ENCODE results near the gene PPP1R13L. TPM values are rescaled to one million over a fixed set of nuclear protein-coding genes. Genes with fewer than 3 reads are reported as not detected.
A peak's percentile ranks its signal among the peaks of the same experiment; 100 is the strongest.

PPP1R13L gene
- total RNA-seq, 4 donors from 2014 or later, result 195 to 597 (median 280) TPM

GRCh38 chr19:45344621-45345505 lies 60.0 kb downstream of the PPP1R13L start:
- DNase-seq (ENCODE audit: low spot score in 2 of 2), result no peak
- no peak for TF ChIP-seq POLR2AphosphoS5 (IDR thresholded peaks at IDR 0.05)
- no peak for TF ChIP-seq CTCF (IDR thresholded peaks at IDR 0.05)
- TF ChIP-seq POLR2A (IDR thresholded peaks at IDR 0.05), result no peak
- TF ChIP-seq EP300 (IDR thresholded peaks at IDR 0.05), result no peak
- Histone ChIP-seq H3K9me3 (no peaks in the 10 kb centered on the region), H3K36me3 (peaks cover 24% of the 10 kb centered on the region), H3K27ac (peak overlapping the region; percentile 67), H3K4me3 (no peak overlapping the region), H3K4me1 (peaks cover 27% of the 10 kb centered on the region), H3K27me3 (peaks cover 37% of the 10 kb centered on the region)
- WGBS, result 33% methylated on average over 5 of the region's 15 CpGs

- Histone ChIP-seq H3K36me3 (peaks cover 6% of the 10 kb centered on the region), H3K27me3 (peaks cover 39% of the 10 kb centered on the region), H3K4me1 (peaks cover 34% of the 10 kb centered on the region), H3K4me3 (no peak overlapping the region), H3K27ac (no peak overlapping the region), H3K9me3 (no peaks in the 10 kb centered on the region)
- DNase-seq (ENCODE audit: low spot score in 2 of 2), result no peak
- TF ChIP-seq EP300 (IDR thresholded peaks at IDR 0.05), result no peak
- TF ChIP-seq POLR2A (IDR thresholded peaks at IDR 0.05), result no peak
- TF ChIP-seq CTCF (IDR thresholded peaks at IDR 0.05), result no peak
- no peak for TF ChIP-seq POLR2AphosphoS5 (IDR thresholded peaks at IDR 0.05)
- WGBS, result 75% methylated on average over 13 of the region's 13 CpGs
Measured at GRCh38 chr19:45342911-45343310, 62.0 kb downstream of the PPP1R13L start.

GRCh38 chr19:45340899-45341453 lies 63.9 kb downstream of the PPP1R13L start:
- Histone ChIP-seq H3K27ac (peak overlapping the region; percentile 56), H3K27me3 (peaks cover 22% of the 10 kb centered on the region), H3K4me3 (peak overlapping the region; percentile 50), H3K9me3 (no peaks in the 10 kb centered on the region), H3K4me1 (peaks cover 31% of the 10 kb centered on the region), H3K36me3 (no peaks in the 10 kb centered on the region)
- no peak for TF ChIP-seq POLR2A (IDR thresholded peaks at IDR 0.05)
- TF ChIP-seq CTCF (IDR thresholded peaks at IDR 0.05), result no peak
- TF ChIP-seq EP300 (IDR thresholded peaks at IDR 0.05), result no peak
- TF ChIP-seq POLR2AphosphoS5 (IDR thresholded peaks at IDR 0.05), result no peak
- 14% methylated on average over 8 of the region's 25 CpGs for WGBS
- DNase-seq (ENCODE audit: low spot score in 2 of 2), result no peak

GRCh38 chr19:45340232-45340898 lies 64.5 kb downstream of the PPP1R13L start, which contains the start of gene KLC3:
Gene KLC3 (plus strand): TSS chr19:45340750. CDS start chr19:45345542, 4,792 bp downstream.
- 23% methylated on average over 22 of the region's 50 CpGs for WGBS
- peak within 1 kb of the TSS; percentile 50 for H3K4me3 ChIP-seq
- no peaks in the 10 kb centered on the region for H3K36me3 ChIP-seq
- H3K9me3 ChIP-seq, result no peaks in the 10 kb centered on the region
- no peak for DNase-seq (ENCODE audit: low spot score in 2 of 2)
- TF ChIP-seq POLR2A (IDR thresholded peaks at IDR 0.05) (no peak), EP300 (IDR thresholded peaks at IDR 0.05) (no peak), CTCF (IDR thresholded peaks at IDR 0.05) (no peak), POLR2AphosphoS5 (IDR thresholded peaks at IDR 0.05) (no peak)
- peaks cover 17% of the 10 kb centered on the region for H3K27me3 ChIP-seq
- peak within 1 kb of the TSS; percentile 56 for H3K27ac ChIP-seq
- H3K4me1 ChIP-seq, result peaks cover 25% of the 10 kb centered on the region

GRCh38 chr19:45339629-45340028 lies 65.2 kb downstream of the PPP1R13L start:
- no peak overlapping the region for H3K4me3 ChIP-seq
- 86% methylated on average over 6 of the region's 6 CpGs for WGBS
- peaks cover 20% of the 10 kb centered on the region for H3K4me1 ChIP-seq
- no peak overlapping the region for H3K27ac ChIP-seq
- H3K27me3 ChIP-seq, result peaks cover 13% of the 10 kb centered on the region
- DNase-seq (ENCODE audit: low spot score in 2 of 2), result no peak
- no peaks in the 10 kb centered on the region for H3K9me3 ChIP-seq
- no peaks in the 10 kb centered on the region for H3K36me3 ChIP-seq
- TF ChIP-seq POLR2AphosphoS5 (IDR thresholded peaks at IDR 0.05), result no peak
- TF ChIP-seq EP300 (IDR thresholded peaks at IDR 0.05), result no peak
- no peak for TF ChIP-seq CTCF (IDR thresholded peaks at IDR 0.05)
- TF ChIP-seq POLR2A (IDR thresholded peaks at IDR 0.05), result no peak

All from suprapubic skin (tissue), 4 donors.